Endometrial microvascular endothelial cells (primary cell): ENCODE data around the gene PTPRA. TPM values are rescaled to one million over a fixed set of nuclear protein-coding genes. Genes with fewer than 3 reads are reported as not detected.

Experiments used
- in situ Hi-C: cut with HindIII; loops from 2 replicates; pipeline ENCODE4 v1.10.0; 2017; ENCODE audit warnings: low sequenced_read_pairs, low pct_unique_long_range_greater_than_20kb; ENCODE audit errors: inconsistent ontology term
- total RNA-seq: library from RNA; depleted of rRNA; stranded (reverse); fragments of >200 nt; gene quantifications from one replicate; pipeline ENCODE4 v1.2.3, GENCODE V29; 2015; ENCODE audit errors: inconsistent ontology term

PTPRA gene
- total RNA-seq, 1 donor from 2014 or later: 53.5 TPM

DNA sequence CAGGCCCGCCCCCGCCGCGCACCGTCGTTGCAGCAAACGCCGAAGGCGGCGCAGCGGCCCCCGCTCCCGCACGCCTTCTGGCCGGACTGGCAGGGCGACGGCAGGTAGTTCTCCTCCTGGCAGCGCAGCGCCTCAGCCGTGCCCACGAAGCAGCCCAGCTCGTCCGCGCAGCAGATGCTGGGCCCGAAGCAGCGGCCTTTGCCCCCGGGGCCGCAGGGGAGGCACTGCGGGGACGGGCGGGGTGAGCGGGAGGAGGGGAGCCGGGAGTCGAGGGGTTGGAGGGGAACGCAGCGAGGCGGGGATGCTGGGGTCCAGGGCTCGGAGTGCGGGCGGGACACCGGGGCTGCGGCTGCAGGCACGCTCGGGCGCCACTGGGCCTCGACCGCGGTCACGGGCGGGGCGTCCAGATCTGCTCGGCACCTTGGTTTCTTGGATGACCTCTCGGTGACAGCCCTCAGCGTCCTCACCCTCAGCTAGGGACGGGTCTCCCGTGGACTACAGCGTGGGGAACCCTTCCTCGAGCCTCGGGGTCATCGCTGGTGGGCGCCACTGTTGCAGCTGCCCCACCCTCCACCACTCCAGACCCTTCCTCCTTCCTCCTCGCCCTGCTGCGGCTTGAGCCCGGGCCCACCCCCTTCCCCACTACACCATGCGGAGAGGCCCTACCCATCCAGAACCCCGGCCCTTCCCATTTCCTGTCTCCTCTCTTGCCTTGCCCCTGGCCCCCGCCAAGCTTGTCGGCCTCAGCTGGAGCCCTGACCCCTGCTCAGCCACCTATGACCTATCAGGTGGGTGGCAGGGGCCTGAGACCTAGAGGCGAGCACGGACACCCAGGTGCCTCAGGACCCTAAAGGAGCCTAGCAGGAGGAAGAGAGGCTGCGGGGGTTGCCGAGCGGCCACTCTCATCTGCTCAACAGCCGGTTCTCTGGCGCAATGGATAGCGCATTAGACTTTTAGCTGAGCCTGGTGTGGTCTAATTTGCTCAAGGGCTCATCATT lies 210.0 kb downstream of the PTPRA start:
- in situ Hi-C loops: no loop called here

- in situ Hi-C loops: no loop called here
These were observed 211.2 kb downstream of the PTPRA start, which contains the start of gene AVP for GRCh38 chr20:3084283-3084985. Gene AVP (minus strand): TSS chr20:3084724. CDS start chr20:3084674, 50 bp downstream.

GRCh38 chr20:3084986-3085360 lies 211.7 kb downstream of the PTPRA start:
- in situ Hi-C loops: no loop called here

DNA sequence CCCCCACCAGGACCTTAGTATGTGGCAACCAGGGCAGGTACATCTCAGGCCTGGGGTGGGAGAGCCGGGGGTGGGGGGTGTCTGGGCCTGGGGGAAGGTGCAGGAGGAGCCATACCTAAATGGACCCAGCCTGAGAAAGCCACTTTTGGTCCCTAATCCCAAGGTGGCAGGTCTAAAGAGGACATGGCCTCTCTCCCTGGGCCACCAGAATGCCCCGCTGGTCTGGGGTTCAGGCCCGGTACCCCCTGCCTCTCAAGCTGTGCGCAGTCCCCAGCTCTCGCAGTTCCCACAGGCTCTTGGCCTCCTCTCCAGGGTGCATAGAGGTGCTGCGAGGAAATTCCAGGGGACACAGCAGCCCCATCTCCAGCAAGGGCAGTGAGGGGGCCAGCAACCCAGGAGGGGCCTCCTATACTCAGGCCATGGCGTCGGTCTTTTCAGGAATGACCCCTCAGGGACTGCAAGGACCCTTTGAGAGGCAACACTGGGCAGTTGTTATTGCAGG lies 212.3 kb downstream of the PTPRA start:
- in situ Hi-C loops: no loop called here

- in situ Hi-C loops: no loop called here
These were observed 214.8 kb downstream of the PTPRA start for GRCh38 chr20:3088031-3088430.

Other genes starting within 250 kb of the PTPRA start
- 190 TPM for gene NOP56, start 220.8 kb upstream of the PTPRA start, total RNA-seq
- 108 TPM for gene IDH3B, start 209.3 kb upstream of the PTPRA start, total RNA-seq
- 0.37 TPM for gene EBF4, start 180.7 kb upstream of the PTPRA start, total RNA-seq
- gene CPXM1, start 72.9 kb upstream of the PTPRA start, total RNA-seq: 0.93 TPM
- not detected for gene C20orf141, start 58.5 kb upstream of the PTPRA start, total RNA-seq
- not detected for gene TMEM239, start 57.1 kb upstream of the PTPRA start, total RNA-seq
- gene PCED1A, start 32.8 kb upstream of the PTPRA start, total RNA-seq: 13.0 TPM
- 46.1 TPM for gene VPS16, start 32.7 kb upstream of the PTPRA start, total RNA-seq
- gene GNRH2, start 170.1 kb downstream of the PTPRA start, total RNA-seq: not detected
- gene MRPS26, start 172.6 kb downstream of the PTPRA start, total RNA-seq: 46.9 TPM
- not detected for gene OXT, start 198.1 kb downstream of the PTPRA start, total RNA-seq
- gene AVP, start 211.2 kb downstream of the PTPRA start, total RNA-seq: not detected